SK-N-MC (cell line): Measurements from ENCODE around the gene MUS81.

Source experiments
- EZH2 ChIP-seq: fragments of 200-600 bp; sonication (generic); IDR thresholded peaks from one replicate; pipeline ENCODE4 v1.6.1; 2017; ENCODE audit warnings: antibody characterized with exemption
- FOXP2 ChIP-seq: optimal IDR thresholded peaks from 2 replicates; pipeline ENCODE3; 2011; ENCODE audit warnings: mild to moderate bottlenecking, moderate library complexity; ENCODE audit not compliant: insufficient read depth; ENCODE audit errors: extremely low read length, control extremely low read depth
- POLR2AphosphoS5 ChIP-seq: IDR thresholded peaks from 2 replicates; pipeline ENCODE4 v1.6.1; 2012; ENCODE audit warnings: mild to moderate bottlenecking, low read depth, low read length, borderline replicate concordance

GRCh38 chr11:65870307-65870658 is 10.1 kb downstream of the MUS81 start:
- TF ChIP-seq POLR2AphosphoS5: no peak
- no peak for TF ChIP-seq EZH2
- no peak for TF ChIP-seq FOXP2
